Epithelial cell of esophagus (primary cell): Measurements from ENCODE around the gene MPRIP.

Experiments
- DNase-seq: peaks from one replicate; pipeline ENCODE4 v3.0.0; 2010; ENCODE audit warnings: low read depth
- H3K4me3 ChIP-seq: 2 replicates; pipeline ENCODE4 v1.5.1; 2011; ENCODE audit warnings: mild to moderate bottlenecking, low read length, control low read depth
- CTCF ChIP-seq: IDR thresholded peaks from 2 replicates; pipeline ENCODE4 v1.5.1; 2011; ENCODE audit warnings: low read depth, mild to moderate bottlenecking, low read length, control low read depth, inconsistent platforms; ENCODE audit not compliant: insufficient read depth; ENCODE audit errors: missing control alignments

MPRIP gene

GRCh38 chr17:17146786-17147406, 104.6 kb downstream of the MPRIP start:
- no peak for DNase-seq
- no peak overlapping the region for H3K4me3 ChIP-seq
- peak; percentile 26 for TF ChIP-seq CTCF

GRCh38 chr17:17147821-17148220, 105.6 kb downstream of the MPRIP start:
- H3K4me3 ChIP-seq, result no peak overlapping the region
- no peak for TF ChIP-seq CTCF
- no peak for DNase-seq

GRCh38 chr17:17149520-17150447, 107.5 kb downstream of the MPRIP start:
- no peak for DNase-seq
- H3K4me3 ChIP-seq, result no peak overlapping the region
- no peak for TF ChIP-seq CTCF

GRCh38 chr17:17150448-17150800, 108.2 kb downstream of the MPRIP start:
- no peak overlapping the region for H3K4me3 ChIP-seq
- no peak for DNase-seq
- no peak for TF ChIP-seq CTCF

- H3K4me3 ChIP-seq, result no peak overlapping the region
- TF ChIP-seq CTCF, result no peak
- peak; percentile 78 for DNase-seq
These were observed 108.8 kb downstream of the MPRIP start for GRCh38 chr17:17151055-17151454.

GRCh38 chr17:17151541-17151940, 109.3 kb downstream of the MPRIP start:
- no peak for TF ChIP-seq CTCF
- DNase-seq, result peak; percentile 37
- no peak overlapping the region for H3K4me3 ChIP-seq

- peak; percentile 92 for DNase-seq
- no peak overlapping the region for H3K4me3 ChIP-seq
- no peak for TF ChIP-seq CTCF
These were observed 109.7 kb downstream of the MPRIP start for GRCh38 chr17:17151962-17152361.
